ENCODE data around the gene ROR2. TPM values are rescaled to one million over a fixed set of nuclear protein-coding genes. Genes with fewer than 3 reads are reported as not detected.

Gene ROR2
- total and polyA plus RNA-seq, 4 donors = 0.13 to 0.84 (median 0.52) TPM

DNA sequence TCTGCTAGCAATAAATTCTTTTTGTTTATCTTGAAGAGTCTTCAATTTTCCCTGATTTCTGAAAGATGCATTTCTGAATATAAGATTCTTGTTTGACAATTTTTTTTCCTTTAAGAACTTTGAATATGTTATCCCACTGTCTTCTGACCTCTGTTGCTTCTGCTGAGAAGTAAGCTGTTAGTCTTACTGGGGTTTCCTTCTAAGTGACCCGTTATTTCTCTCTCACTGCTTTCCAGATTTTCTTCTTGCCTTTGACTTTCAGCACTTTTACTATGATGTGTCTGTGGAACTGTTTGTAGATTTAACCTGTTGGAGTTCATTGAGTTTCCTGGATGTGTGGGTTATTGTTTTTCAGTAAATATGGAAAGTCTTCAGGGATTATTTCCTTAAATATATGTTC, 321.1 kb downstream of the ROR2 start:
- Histone ChIP-seq H3K27me3 (ENCODE audit: control insufficient read depth in 4 of 4, insufficient read depth in 4 of 4, low read length in 3 of 4) (no peaks in the 10 kb centered on the region), H3K4me3 (ENCODE audit: low read depth in 1 of 3, low read length in 3 of 3) (no peak overlapping the region), H3K4me1 (ENCODE audit: control insufficient read depth in 4 of 4, insufficient read depth in 4 of 4, low read length in 3 of 4) (no peaks in the 10 kb centered on the region), H3K36me3 (ENCODE audit: control insufficient read depth in 4 of 4, insufficient read depth in 3 of 4, low read depth in 1 of 4, low read length in 3 of 4) (no peaks in the 10 kb centered on the region), H3K9ac (ENCODE audit: low read depth in 1 of 2, low read length in 2 of 2) (no peak overlapping the region), H3K27ac (ENCODE audit: low read depth in 1 of 2, low read length in 2 of 2) (no peak overlapping the region), H3K9me3 (ENCODE audit: control insufficient read depth in 4 of 4, low read length in 3 of 4) (peaks cover 0 to 3% (median under 1%) of the 10 kb centered on the region in 4 donors)
- no peak for DNase-seq (ENCODE audit: low spot score)
- WGBS = 84% methylated on average over 1 of the region's 1 CpG
- no peak for TF ChIP-seq GABPA (IDR thresholded peaks at IDR 0.05 in 1 of 2, conservative IDR thresholded peaks at IDR 0.05 in 1 of 2)
- no peak for TF ChIP-seq YY1 (IDR thresholded peaks at IDR 0.05)
- TF ChIP-seq, protein P1, sequence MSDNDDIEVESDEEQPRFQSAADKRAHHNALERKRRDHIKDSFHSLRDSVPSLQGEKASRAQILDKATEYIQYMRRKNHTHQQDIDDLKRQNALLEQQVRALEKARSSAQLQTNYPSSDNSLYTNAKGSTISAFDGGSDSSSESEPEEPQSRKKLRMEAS (IDR thresholded peaks at IDR 0.05) = no peak
- TF ChIP-seq HNF4G (IDR thresholded peaks at IDR 0.05) = no peak
- TF ChIP-seq SP1 (IDR thresholded peaks at IDR 0.05) = no peak
- TF ChIP-seq, protein P2, sequence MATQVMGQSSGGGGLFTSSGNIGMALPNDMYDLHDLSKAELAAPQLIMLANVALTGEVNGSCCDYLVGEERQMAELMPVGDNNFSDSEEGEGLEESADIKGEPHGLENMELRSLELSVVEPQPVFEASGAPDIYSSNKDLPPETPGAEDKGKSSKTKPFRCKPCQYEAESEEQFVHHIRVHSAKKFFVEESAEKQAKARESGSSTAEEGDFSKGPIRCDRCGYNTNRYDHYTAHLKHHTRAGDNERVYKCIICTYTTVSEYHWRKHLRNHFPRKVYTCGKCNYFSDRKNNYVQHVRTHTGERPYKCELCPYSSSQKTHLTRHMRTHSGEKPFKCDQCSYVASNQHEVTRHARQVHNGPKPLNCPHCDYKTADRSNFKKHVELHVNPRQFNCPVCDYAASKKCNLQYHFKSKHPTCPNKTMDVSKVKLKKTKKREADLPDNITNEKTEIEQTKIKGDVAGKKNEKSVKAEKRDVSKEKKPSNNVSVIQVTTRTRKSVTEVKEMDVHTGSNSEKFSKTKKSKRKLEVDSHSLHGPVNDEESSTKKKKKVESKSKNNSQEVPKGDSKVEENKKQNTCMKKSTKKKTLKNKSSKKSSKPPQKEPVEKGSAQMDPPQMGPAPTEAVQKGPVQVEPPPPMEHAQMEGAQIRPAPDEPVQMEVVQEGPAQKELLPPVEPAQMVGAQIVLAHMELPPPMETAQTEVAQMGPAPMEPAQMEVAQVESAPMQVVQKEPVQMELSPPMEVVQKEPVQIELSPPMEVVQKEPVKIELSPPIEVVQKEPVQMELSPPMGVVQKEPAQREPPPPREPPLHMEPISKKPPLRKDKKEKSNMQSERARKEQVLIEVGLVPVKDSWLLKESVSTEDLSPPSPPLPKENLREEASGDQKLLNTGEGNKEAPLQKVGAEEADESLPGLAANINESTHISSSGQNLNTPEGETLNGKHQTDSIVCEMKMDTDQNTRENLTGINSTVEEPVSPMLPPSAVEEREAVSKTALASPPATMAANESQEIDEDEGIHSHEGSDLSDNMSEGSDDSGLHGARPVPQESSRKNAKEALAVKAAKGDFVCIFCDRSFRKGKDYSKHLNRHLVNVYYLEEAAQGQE (IDR thresholded peaks at IDR 0.05) = no peak
- TF ChIP-seq JUND (IDR thresholded peaks at IDR 0.05) = no peak
- TF ChIP-seq, protein P3, sequence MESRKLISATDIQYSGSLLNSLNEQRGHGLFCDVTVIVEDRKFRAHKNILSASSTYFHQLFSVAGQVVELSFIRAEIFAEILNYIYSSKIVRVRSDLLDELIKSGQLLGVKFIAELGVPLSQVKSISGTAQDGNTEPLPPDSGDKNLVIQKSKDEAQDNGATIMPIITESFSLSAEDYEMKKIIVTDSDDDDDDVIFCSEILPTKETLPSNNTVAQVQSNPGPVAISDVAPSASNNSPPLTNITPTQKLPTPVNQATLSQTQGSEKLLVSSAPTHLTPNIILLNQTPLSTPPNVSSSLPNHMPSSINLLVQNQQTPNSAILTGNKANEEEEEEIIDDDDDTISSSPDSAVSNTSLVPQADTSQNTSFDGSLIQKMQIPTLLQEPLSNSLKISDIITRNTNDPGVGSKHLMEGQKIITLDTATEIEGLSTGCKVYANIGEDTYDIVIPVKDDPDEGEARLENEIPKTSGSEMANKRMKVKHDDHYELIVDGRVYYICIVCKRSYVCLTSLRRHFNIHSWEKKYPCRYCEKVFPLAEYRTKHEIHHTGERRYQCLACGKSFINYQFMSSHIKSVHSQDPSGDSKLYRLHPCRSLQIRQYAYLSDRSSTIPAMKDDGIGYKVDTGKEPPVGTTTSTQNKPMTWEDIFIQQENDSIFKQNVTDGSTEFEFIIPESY (IDR thresholded peaks at IDR 0.05) = no peak
- no peak for TF ChIP-seq HNF4A (conservative IDR thresholded peaks at IDR 0.05)

DNA sequence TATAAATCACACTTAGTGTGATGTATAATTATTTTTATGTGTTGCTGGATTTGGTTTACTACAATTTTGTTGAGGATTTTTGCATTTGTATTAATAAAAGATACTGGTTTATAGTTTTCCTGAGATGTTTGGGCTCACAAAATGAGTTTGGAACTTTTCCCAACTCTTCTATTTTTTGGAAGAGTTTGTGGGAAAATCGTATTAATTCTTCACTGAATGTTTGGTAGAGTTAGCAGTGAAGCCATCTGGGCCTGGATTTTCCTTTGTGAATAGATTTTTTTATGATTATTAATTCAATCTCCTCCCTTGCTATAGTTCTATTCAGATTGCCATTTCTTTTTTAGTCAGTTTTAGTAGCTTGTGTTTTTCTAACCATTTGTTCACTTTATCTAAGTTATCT, 324.7 kb downstream of the ROR2 start:
- H3K36me3 ChIP-seq (ENCODE audit: control insufficient read depth in 4 of 4, insufficient read depth in 3 of 4, low read depth in 1 of 4, low read length in 3 of 4) = no peaks in the 10 kb centered on the region
- H3K9ac ChIP-seq (ENCODE audit: low read depth in 1 of 2, low read length in 2 of 2) = no peak overlapping the region
- WGBS = 44% methylated on average over 1 of the region's 1 CpG
- no peaks in the 10 kb centered on the region for H3K4me1 ChIP-seq (ENCODE audit: control insufficient read depth in 4 of 4, insufficient read depth in 4 of 4, low read length in 3 of 4)
- TF ChIP-seq, protein P4, sequence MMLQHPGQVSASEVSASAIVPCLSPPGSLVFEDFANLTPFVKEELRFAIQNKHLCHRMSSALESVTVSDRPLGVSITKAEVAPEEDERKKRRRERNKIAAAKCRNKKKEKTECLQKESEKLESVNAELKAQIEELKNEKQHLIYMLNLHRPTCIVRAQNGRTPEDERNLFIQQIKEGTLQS (IDR thresholded peaks at IDR 0.05) = no peak
- TF ChIP-seq HNF4G (IDR thresholded peaks at IDR 0.05) (no peak), FOXA1 (IDR thresholded peaks at IDR 0.05) (no peak), SP1 (IDR thresholded peaks at IDR 0.05) (no peak), GABPA (IDR thresholded peaks at IDR 0.05 in 1 of 2, conservative IDR thresholded peaks at IDR 0.05 in 1 of 2) (no peak), YY1 (IDR thresholded peaks at IDR 0.05) (no peak), JUND (IDR thresholded peaks at IDR 0.05) (no peak), RXRA (IDR thresholded peaks at IDR 0.05) (no peak), HNF4A (conservative IDR thresholded peaks at IDR 0.05) (no peak), EGR1 (IDR thresholded peaks at IDR 0.05; ENCODE audit: low read depth in 2 of 2) (no peak), NR2F2 (IDR thresholded peaks at IDR 0.05) (no peak), RAD21 (IDR thresholded peaks at IDR 0.05) (no peak), FOXA2 (IDR thresholded peaks at IDR 0.05) (no peak), TAF1 (conservative IDR thresholded peaks at IDR 0.05) (no peak)
- TF ChIP-seq, protein P5, sequence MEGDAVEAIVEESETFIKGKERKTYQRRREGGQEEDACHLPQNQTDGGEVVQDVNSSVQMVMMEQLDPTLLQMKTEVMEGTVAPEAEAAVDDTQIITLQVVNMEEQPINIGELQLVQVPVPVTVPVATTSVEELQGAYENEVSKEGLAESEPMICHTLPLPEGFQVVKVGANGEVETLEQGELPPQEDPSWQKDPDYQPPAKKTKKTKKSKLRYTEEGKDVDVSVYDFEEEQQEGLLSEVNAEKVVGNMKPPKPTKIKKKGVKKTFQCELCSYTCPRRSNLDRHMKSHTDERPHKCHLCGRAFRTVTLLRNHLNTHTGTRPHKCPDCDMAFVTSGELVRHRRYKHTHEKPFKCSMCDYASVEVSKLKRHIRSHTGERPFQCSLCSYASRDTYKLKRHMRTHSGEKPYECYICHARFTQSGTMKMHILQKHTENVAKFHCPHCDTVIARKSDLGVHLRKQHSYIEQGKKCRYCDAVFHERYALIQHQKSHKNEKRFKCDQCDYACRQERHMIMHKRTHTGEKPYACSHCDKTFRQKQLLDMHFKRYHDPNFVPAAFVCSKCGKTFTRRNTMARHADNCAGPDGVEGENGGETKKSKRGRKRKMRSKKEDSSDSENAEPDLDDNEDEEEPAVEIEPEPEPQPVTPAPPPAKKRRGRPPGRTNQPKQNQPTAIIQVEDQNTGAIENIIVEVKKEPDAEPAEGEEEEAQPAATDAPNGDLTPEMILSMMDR (IDR thresholded peaks at IDR 0.05; ENCODE audit: low read depth, low read length, missing input control) = no peak
- TF ChIP-seq, protein P1 (IDR thresholded peaks at IDR 0.05) = no peak
- TF ChIP-seq, protein P3 (IDR thresholded peaks at IDR 0.05) = no peak
- TF ChIP-seq, protein P2 (IDR thresholded peaks at IDR 0.05) = no peak
- H3K4me3 ChIP-seq (ENCODE audit: low read depth in 1 of 3, low read length in 3 of 3) = no peak overlapping the region
- no peak for DNase-seq (ENCODE audit: low spot score)
- no peaks in the 10 kb centered on the region for H3K27me3 ChIP-seq (ENCODE audit: control insufficient read depth in 4 of 4, insufficient read depth in 4 of 4, low read length in 3 of 4)
- no peak overlapping the region for H3K27ac ChIP-seq (ENCODE audit: low read depth in 1 of 2, low read length in 2 of 2)
- H3K9me3 ChIP-seq (ENCODE audit: control insufficient read depth in 4 of 4, low read length in 3 of 4) = peaks cover 0 to 3% (median under 1%) of the 10 kb centered on the region in 4 donors

Measured in liver (tissue), 9 donors.